Measurements from ENCODE around the gene DLAT. TPM values are rescaled to one million over a fixed set of nuclear protein-coding genes. Genes with fewer than 3 reads are reported as not detected.

The DLAT gene
- total and polyA plus RNA-seq, 2 experiments from 2014 or later = 31.8 to 66.5 TPM

- TF ChIP-seq ETS1 (IDR thresholded peaks at IDR 0.05) (no peak), CREB1 (CRISPR knock-in tag; IDR thresholded peaks at IDR 0.05; ENCODE audit: low read depth) (no peak), POLR2AphosphoS5 (IDR thresholded peaks at IDR 0.05; ENCODE audit: low read depth) (no peak), EZH2 (IDR thresholded peaks at IDR 0.05; ENCODE audit: low read depth, unreplicated experiment) (no peak), NANOG (IDR thresholded peaks at IDR 0.05; ENCODE audit: borderline replicate concordance) (no peak), JUNB (IDR thresholded peaks at IDR 0.05; ENCODE audit: unreplicated experiment) (no peak), EZH2phosphoT487 (IDR thresholded peaks at IDR 0.05; ENCODE audit: unreplicated experiment) (no peak), ZNF114 (CRISPR knock-in tag; IDR thresholded peaks at IDR 0.05) (no peak)
Observed at GRCh38 chr11:112016765-112017376, 8.3 kb upstream of the DLAT start (continued).

- no peak overlapping the region for H3K4me2 ChIP-seq
- no peak overlapping the region for H2AFZ ChIP-seq
- ATAC-seq (no peak), DNase-seq (ENCODE audit: low spot score) (no peak)
- Mint-ChIP-seq H3K9me3 (no peaks in the 10 kb centered on the region), H3K27me3 (ENCODE audit: insufficient read depth, low read depth, poor library complexity) (no peaks in the 10 kb centered on the region), H3K27ac (no peak overlapping the region), H3K4me3 (no peak overlapping the region), H3K4me1 (peaks cover 4% of the 10 kb centered on the region; the same call in 1 of the 3 replicates), H3K36me3 (ENCODE audit: low read depth) (no peaks in the 10 kb centered on the region)
- no peaks in the 10 kb centered on the region for H3K4me1 ChIP-seq (ENCODE audit: insufficient read depth)
- H3K79me2 ChIP-seq (replicated peaks; ENCODE audit: insufficient read depth) = no peaks in the 10 kb centered on the region
- H3K27me3 ChIP-seq (ENCODE audit: insufficient read depth) = no peaks in the 10 kb centered on the region
- no peaks in the 10 kb centered on the region for H3F3A ChIP-seq (replicated peaks; ENCODE audit: low read depth)
- no peaks in the 10 kb centered on the region for H4K20me1 ChIP-seq (replicated peaks; ENCODE audit: insufficient read depth)
- no peak overlapping the region for H3K27ac ChIP-seq (ENCODE audit: low read depth)
- no peaks in the 10 kb centered on the region for H3K36me3 ChIP-seq (ENCODE audit: insufficient read depth)
- H3K9me2 ChIP-seq (ENCODE audit: insufficient read depth) = no peaks in the 10 kb centered on the region
- H3K4me3 ChIP-seq = no peak overlapping the region
- no peak for TF ChIP-seq ZNF331 (CRISPR knock-in tag; IDR thresholded peaks at IDR 0.05; ENCODE audit: low read depth)
- no peak for TF ChIP-seq STAT1 (IDR thresholded peaks at IDR 0.05; ENCODE audit: unreplicated experiment)
- TF ChIP-seq EZH2 (IDR thresholded peaks at IDR 0.05; ENCODE audit: low read depth, unreplicated experiment) = no peak
- TF ChIP-seq ZNF462 (CRISPR knock-in tag; IDR thresholded peaks at IDR 0.05) = no peak
- no peak for TF ChIP-seq ZNF114 (CRISPR knock-in tag; IDR thresholded peaks at IDR 0.05)
- TF ChIP-seq POLR2AphosphoS5 (IDR thresholded peaks at IDR 0.05; ENCODE audit: low read depth) = no peak
- no peak for TF ChIP-seq ETS1 (IDR thresholded peaks at IDR 0.05)
- TF ChIP-seq JUNB (IDR thresholded peaks at IDR 0.05; ENCODE audit: unreplicated experiment) = no peak
- TF ChIP-seq REST (IDR thresholded peaks at IDR 0.05; ENCODE audit: unreplicated experiment) = no peak
Observed at GRCh38 chr11:112017538-112017937, 7.7 kb upstream of the DLAT start.
